ENCODE measurements around the gene PTH2R. TPM values are rescaled to one million over a fixed set of nuclear protein-coding genes. Genes with fewer than 3 reads are reported as not detected.

The PTH2R gene
- total RNA-seq, 1 experiment from 2014 or later, result 0.48 TPM

- CTCF ChIA-PET, result interaction anchor here (2.9 kb wide), 1 partner anchor 8 kb away, joined by 14 read pairs; the partner anchor contains the start of gene PTH2R
- TF ChIP-seq RELA (CRISPR knock-in tag; IDR thresholded peaks at IDR 0.05; ENCODE audit: borderline replicate concordance), result no peak
- TF ChIP-seq E2F4 (CRISPR knock-in tag; IDR thresholded peaks at IDR 0.05; ENCODE audit: borderline replicate concordance, low read depth), result no peak
- TF ChIP-seq, protein P1, sequence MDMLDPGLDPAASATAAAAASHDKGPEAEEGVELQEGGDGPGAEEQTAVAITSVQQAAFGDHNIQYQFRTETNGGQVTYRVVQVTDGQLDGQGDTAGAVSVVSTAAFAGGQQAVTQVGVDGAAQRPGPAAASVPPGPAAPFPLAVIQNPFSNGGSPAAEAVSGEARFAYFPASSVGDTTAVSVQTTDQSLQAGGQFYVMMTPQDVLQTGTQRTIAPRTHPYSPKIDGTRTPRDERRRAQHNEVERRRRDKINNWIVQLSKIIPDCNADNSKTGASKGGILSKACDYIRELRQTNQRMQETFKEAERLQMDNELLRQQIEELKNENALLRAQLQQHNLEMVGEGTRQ (CRISPR knock-in tag; IDR thresholded peaks at IDR 0.05), result no peak
- no peak for TF ChIP-seq GABPB1 (CRISPR knock-in tag; IDR thresholded peaks at IDR 0.05)
- TF ChIP-seq, protein P2, sequence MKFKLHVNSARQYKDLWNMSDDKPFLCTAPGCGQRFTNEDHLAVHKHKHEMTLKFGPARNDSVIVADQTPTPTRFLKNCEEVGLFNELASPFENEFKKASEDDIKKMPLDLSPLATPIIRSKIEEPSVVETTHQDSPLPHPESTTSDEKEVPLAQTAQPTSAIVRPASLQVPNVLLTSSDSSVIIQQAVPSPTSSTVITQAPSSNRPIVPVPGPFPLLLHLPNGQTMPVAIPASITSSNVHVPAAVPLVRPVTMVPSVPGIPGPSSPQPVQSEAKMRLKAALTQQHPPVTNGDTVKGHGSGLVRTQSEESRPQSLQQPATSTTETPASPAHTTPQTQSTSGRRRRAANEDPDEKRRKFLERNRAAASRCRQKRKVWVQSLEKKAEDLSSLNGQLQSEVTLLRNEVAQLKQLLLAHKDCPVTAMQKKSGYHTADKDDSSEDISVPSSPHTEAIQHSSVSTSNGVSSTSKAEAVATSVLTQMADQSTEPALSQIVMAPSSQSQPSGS (CRISPR knock-in tag; IDR thresholded peaks at IDR 0.05; ENCODE audit: borderline replicate concordance, low read depth), result no peak
- TF ChIP-seq GTF2I (CRISPR knock-in tag; conservative IDR thresholded peaks at IDR 0.05), result no peak
- no peak for TF ChIP-seq JUN (CRISPR knock-in tag; IDR thresholded peaks at IDR 0.05)
- TF ChIP-seq, protein P3, sequence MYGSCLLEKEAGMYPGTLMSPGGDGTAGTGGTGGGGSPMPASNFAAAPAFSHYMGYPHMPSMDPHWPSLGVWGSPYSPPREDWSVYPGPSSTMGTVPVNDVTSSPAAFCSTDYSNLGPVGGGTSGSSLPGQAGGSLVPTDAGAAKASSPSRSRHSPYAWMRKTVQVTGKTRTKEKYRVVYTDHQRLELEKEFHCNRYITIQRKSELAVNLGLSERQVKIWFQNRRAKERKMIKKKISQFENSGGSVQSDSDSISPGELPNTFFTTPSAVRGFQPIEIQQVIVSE (CRISPR knock-in tag; IDR thresholded peaks at IDR 0.05; ENCODE audit: borderline replicate concordance), result no peak
- TF ChIP-seq NR1H2 (CRISPR knock-in tag; IDR thresholded peaks at IDR 0.05), result no peak
- no peak for TF ChIP-seq AR (CRISPR knock-in tag; IDR thresholded peaks at IDR 0.05)
- no peak for TF ChIP-seq CREM (CRISPR knock-in tag; IDR thresholded peaks at IDR 0.05)
- no peak for TF ChIP-seq IRF1 (CRISPR knock-in tag; IDR thresholded peaks at IDR 0.05)
- TF ChIP-seq FOXK1 (CRISPR knock-in tag; IDR thresholded peaks at IDR 0.05), result no peak
- TF ChIP-seq NFATC4 (CRISPR knock-in tag; IDR thresholded peaks at IDR 0.05), result no peak
- TF ChIP-seq HMGXB4 (CRISPR knock-in tag; IDR thresholded peaks at IDR 0.05), result no peak
- TF ChIP-seq HMGA2 (CRISPR knock-in tag; IDR thresholded peaks at IDR 0.05), result no peak
- H3K27ac Mint-ChIP-seq, result no peak overlapping the region
- peaks cover 49% of the 10 kb centered on the region for H3K9me3 Mint-ChIP-seq
- H3K4me1 Mint-ChIP-seq, result no peaks in the 10 kb centered on the region
- H3K4me3 Mint-ChIP-seq, result no peak overlapping the region
- POLR2A ChIA-PET, result no interaction called here
- ATAC-seq (no peak), DNase-seq (ENCODE audit: low spot score) (no peak)
- H3K36me3 Mint-ChIP-seq, result peaks cover 16% of the 10 kb centered on the region
- H3K27me3 Mint-ChIP-seq (ENCODE audit: low read depth), result no peaks in the 10 kb centered on the region; the same call in 1 of the 2 replicates
Measured at GRCh38 chr2:208415255-208415654, 8.7 kb downstream of the PTH2R start.
